Breast epithelium (tissue), 3 donors: Measurements from ENCODE around the gene MUSTN1.

ENCODE experiments used
- CTCF ChIP-seq, 3 donors: fragments of 450-650 bp; IDR thresholded peaks; one replicate each; pipeline ENCODE4 v1.5.1; 2016 to 2017; ENCODE audit warnings: antibody characterized with exemption in 3 of 3, mild to moderate bottlenecking in 3 of 3, moderate library complexity in 3 of 3
- POLR2A ChIP-seq: fragments of 450-650 bp; IDR thresholded peaks from one replicate; pipeline ENCODE4 v1.6.1; 2016; ENCODE audit warnings: antibody characterized with exemption, mild to moderate bottlenecking, moderate library complexity
- POLR2AphosphoS5 ChIP-seq, 3 donors: sonication (generic); formaldehyde crosslinking; IDR thresholded peaks; one replicate each; pipeline ENCODE4 v1.6.1; 2017; ENCODE audit warnings: antibody characterized with exemption in 3 of 3

DNA sequence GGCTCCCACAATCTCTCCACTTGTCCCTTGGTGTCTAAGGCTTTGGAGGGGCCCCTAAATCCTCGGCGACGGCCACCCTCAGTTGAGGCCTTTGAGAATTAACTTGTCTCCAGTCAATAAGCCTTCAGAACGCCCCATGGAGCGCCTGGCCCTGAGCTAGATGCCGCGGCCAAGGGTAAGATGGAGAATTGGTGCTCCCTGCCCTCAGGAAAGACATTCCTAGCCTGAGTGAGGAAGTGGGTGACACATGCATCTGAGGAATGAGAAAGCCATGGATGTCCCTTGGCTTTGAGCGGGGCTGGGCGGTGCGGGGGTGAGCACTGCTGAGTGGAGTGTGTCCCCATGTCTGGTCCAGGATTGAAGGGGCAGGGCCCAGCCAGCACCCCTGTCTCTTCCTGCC, 17.6 kb downstream of the MUSTN1 start:
- TF ChIP-seq CTCF (IDR thresholded peaks at IDR 0.05) (no peak), POLR2AphosphoS5 (IDR thresholded peaks at IDR 0.05) (no peak), POLR2A (no peak)
